GM21786 (cell line): ENCODE results near the gene RAB3D.

ENCODE experiments used
- ATAC-seq: cut with Tn5 transposase; IDR thresholded peaks from one replicate; pipeline ENCODE4 v1.9.1; 2021; ENCODE audit not compliant: unreplicated experiment

RAB3D gene

DNA sequence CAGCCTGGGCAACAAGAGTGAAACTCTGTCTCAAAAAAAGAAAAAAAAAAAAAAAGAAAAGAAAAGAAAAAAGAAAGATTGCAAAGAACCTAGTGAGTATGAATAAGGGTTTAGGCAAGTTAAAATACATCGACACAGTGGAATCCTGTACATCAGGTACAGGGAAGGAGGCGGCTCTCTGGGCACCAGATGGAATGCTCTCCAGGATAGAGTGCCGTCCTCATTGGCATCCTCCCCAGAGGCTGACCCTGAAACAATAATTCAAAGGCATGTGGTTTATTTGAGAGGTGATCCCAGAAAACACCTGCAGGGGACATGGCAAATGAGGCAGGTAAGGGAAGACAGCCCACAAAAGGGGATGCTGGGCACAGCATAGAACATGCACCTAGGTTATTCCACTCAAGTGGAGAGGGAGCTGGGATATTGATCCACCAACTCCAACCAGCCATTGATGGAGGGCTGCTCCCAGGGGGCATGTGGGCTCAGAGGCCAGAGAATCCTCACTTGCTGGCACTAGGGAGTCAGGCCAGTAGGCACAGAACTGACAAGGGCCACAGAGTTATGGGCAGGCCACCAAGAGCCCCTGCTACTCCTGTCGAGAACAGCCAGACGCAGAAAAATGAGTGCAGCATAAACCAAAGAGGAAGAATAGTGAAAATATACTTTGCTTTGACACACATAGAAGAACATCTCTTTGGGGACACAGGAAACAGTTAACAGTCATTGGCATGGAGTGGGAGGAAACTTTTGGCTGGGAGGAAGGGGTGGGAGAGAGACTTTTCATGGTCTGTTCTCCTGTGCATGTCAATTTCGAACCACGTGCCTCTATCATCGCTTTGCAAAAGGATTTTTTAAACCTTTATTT, 39.3 kb downstream of the RAB3D start:
- no peak for ATAC-seq

DNA sequence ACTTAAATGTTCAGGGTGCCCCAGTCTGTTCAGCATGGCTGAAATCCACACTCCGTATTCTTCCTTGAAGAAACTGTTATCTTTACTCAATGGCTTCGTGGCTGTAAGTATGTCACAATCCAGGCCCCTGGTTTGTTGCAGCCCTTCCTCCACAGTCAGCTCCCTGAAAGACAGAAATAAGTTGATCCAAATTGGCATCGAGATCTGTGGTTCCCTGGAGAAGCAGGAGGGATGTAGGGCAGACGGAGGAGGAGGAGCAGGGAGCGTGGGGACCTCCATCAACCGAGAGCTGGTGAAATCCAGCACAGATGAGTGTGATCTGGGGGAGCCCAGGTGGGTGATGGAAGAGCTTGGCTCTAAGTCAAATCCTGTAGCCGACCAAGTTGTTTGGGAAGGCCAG, 43.2 kb downstream of the RAB3D start:
- ATAC-seq = no peak

DNA sequence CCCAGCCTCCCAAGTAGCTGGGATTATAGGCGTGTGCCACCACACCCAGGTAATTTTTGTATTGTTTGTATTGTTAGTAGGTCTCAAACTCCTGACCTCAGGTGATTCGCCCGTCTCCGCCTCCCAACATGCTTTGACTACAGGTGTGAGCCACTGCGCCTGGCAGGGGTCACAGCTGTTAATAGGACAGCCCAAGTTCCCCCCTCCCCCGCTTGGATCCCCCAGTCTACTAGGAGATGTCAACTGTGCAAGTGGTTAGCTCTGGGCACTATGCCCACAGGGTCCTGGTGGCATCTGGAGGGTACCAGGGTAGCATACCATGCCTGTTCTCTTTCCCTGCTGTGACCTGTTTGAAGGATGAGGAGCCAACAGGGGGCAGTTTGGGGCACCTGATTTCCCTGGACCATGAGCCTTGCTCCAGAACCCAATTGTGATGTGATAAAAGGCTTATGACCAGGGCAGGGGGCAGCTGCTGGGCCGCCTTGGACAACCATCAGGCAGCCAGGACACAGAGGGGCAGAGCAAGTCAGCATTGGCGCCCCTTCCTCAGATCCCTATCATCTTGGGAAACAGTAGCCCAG, 43.7 kb downstream of the RAB3D start, which contains the start of gene TSPAN16:
TSS of gene TSPAN16 (plus strand) at position 496 of the 581 bp plus-strand sequence. CDS start 138 bp downstream, outside the sequence.
- no peak for ATAC-seq

DNA sequence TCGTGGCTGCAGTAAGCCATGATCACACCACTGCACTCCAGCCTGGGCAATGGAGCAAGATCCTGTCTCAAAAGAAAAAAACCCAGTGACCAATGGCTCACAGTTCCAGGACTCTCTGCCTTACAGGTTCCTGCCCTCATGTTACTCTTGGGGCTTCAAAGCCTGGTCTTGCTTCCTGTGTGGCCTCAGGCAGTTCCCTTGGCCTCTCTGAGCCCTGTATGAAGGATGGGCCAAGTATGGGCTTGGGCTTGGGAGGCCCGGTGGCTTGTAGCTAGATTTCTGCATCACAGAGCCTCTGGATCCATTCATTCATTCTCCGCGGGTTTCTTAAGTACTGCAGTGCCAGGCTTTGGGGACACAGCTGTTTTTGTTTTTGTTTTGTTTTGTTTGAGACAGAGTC, 44.3 kb downstream of the RAB3D start:
- ATAC-seq = no peak

DNA sequence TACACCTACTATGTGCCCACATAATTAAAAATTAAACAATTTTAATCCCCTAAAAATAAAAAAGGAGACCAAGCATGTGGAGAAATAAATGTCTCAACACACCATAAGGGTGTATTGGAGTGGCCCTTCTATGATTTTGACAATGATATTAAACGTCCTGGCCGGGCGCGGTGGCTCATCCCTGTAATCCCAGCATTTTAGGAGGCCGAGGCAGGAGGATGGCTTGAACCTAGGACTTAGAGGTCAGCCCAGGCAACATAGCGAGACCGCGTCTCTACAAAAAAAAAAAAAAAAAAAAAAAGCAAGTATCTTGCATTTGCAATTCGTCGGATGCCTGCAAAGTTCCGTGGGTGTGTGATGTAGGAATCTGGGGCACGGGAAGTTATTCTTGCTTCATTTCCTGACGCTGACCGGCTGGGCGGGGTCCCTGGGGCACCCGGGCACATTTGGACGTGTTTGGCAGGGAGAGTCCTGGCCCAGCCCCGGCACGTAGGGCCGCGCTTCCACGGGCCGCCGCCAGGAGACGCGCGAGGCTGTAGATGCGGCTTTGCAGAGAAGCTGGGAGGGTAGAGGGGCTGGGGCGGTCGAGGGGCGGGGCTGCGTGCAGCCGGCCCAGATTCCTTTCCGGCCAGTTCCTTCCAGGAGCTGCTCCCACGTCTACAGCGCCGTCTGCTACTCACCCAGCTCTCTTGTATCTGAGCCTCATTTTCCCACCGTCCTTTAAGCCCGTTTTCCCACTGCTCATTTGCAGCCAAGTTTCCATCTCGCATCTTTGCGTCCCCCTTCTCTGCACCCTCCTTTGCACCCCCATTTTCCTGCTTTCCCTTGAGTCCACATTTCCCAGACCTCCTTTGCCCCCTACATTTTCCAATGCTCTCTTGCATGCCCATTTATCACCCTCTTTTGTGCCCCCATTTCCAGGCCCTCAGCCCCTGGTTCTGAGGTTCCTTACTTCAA, 45.7 kb downstream of the RAB3D start:
- ATAC-seq = no peak

DNA sequence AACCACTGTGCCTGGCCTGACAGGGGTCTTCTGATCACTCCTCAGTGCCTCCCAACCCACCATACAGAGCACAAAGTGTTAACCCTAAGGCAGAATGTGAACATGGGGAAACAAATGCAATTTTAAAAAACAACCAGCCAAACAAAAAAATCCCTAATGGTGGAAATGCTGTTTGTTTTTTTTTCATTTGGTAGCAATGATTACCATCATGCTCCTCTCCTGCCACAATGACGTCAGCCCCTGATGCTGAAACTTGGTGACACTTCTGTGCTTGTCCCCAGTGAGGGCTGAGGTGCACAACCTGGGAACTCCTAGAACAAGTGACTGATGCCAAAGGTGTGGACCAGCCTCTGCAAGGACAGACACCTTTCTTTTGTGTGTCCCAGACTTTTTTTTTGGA, 47.5 kb downstream of the RAB3D start:
- ATAC-seq = no peak

DNA sequence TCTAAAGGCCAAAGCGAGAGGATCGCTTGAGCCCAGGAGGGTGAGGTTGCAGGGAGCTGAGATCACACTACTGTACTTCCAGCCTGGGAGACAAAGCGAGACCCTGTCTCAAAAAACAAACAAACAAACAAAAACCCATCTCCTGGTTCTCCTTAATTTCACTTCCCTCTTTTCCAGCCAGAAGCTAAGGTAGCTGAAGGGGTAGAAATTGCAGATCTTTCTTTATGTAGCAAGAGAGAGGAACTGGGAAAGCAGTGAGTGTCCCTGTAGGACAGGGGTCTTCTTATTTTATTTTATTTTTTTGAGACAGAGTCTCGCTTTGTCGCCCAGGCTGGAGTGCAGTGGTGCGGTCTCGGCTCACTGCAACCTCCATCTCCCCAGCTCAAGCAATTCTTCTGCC, 48.0 kb downstream of the RAB3D start:
- ATAC-seq = no peak

DNA sequence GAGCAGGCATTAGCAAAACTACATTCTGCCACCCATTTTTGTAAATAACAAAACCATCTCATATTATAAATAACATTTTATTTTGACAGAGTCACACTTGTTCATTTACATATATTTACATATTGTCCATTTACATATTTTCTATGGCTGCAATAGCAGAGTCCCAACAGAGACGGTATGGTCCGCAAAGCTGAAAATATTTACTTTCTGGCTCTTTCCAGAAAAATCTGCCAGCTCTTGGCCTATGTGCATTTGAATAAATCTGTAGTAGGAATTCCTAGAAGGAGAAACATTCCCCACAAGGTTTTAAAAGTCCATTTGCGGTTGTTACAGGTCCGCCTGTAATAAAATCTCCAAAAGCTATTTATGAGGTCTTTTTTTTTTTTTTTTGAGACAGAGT, 49.2 kb downstream of the RAB3D start:
- ATAC-seq = no peak

DNA sequence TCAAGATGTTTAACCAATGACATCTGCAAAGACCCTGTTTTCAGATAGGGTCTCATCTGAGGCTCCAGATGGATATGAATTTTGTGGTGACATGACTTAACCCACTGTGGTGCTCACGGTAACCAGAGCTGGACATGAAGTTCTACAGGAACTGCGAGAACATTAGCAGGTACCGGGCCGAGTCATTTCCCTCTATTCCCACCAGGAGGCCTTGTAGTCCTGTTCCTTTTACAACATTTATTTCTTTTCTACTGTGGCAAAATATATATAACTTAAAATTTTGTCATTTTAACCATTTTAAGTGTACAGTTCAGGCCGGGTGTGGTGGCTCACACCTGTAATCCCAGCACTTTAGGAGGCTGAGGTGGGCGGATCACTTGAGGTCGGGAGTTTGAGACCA, 51.1 kb downstream of the RAB3D start:
- ATAC-seq = no peak

DNA sequence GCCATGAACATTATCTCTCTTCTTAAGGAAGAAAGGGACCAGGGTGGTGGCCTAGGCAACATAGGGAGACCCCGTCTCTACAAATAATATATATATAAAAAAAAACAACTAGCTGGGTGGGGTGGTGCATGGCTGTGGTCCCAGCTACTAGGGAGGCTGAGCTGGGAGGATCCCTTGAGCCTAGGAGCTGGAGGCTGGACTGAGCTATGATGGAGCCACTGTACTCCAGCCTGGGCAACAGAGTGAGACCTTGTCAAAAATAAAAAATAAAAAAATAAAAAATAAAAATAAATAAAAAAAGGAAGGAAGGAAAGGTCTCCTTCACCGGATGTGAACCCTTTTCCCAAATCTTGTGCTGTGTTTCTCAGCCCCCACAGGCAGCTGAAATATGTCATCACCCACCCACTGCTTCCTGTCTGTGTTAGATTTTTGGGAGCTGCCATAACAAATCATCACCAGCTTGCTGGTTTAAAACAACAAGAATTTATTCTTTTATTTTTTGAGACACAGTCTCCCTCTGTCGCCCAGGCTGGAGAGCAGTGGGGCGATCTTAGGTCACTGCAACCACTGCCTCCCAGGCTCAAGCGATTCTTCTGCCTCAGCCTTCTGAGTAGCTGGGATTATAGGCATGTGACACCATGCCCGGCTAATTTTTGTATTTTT, 53.0 kb downstream of the RAB3D start:
- ATAC-seq = no peak

DNA sequence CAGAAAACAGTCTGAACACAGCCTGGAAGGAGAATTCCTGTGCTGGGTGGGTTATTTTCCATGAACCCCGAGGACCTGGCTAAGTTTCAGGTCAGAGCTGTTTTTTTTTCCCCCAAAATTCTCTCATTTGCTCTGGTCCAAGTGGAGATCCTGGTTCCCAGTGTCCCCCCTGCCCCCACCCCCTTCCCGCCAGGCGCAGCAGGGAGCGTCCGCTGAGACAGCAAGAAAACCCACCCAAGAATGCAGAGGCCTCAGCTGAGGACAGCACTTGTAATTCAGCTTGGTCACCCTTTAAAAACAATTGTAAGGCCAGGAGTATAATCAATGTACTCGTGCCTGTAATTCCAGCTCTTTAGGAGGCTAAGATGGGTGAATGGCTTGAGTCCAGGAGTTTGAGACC, 54.9 kb downstream of the RAB3D start:
- ATAC-seq = no peak

DNA sequence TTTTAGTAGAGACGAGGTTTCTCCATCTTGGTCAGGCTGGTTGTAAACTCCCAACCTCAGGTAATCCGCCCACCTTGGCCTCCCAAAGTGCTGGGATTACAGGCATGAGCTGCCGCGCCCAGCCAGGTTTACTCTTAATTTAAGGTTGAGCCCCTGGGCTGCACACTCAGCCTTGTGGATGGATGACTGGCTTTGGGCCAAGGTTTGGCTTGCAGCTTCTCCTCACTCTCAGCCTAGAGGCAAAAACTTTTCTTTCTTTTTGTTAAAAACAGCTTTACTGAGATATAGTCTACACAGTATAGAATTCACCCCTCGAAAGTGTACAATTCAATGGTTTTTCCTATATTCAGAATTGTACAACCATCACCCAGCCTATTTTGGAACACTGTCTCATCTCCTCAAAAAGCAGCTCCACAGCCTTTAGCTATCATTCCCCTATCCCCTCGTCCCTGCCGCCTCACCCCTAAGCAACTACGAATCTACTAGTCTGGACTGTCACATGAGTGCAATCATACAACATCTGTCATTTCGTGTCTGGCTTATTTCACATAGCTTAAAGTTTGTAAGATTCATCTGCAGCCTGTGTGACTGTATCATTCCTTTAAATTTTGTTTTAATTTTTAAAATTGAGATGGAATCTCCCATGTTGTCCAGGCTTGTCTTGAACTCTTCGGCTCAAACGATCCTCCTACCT, 58.0 kb downstream of the RAB3D start:
- ATAC-seq = no peak

DNA sequence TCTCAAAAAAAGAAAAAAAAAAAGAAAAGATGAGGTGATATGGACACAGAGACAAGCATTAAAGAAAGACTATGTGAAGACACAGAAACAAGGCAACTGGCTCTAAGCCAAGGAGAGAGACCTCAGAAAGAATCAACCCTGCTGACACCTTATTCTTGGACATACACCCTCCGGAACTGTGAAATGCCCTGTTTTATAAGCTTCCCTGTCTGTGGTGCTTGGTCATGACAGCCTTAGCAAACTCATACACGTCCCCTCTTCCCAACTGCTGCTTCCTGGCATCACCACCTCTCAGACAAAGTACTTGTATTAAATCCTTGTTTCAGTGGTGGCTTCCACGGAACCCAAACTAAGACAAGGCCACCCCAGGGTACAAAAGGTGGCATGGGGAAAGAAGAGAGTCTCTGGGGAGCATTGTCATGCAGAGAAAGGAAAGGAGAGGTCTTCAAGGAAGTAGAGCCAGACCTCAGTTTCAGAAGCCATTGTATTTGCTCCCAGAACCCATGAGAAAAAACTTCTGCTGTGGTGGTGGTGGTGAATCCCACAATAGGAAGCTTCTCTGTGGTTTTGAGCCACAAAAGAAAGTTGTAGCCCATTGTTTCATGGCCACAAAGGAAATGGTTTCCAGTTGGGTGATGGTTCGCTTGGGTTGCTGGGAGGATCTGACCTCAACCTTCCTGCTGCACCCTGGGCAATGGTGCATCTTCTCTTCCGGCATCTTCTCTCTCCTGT, 59.8 kb downstream of the RAB3D start:
- ATAC-seq = no peak

DNA sequence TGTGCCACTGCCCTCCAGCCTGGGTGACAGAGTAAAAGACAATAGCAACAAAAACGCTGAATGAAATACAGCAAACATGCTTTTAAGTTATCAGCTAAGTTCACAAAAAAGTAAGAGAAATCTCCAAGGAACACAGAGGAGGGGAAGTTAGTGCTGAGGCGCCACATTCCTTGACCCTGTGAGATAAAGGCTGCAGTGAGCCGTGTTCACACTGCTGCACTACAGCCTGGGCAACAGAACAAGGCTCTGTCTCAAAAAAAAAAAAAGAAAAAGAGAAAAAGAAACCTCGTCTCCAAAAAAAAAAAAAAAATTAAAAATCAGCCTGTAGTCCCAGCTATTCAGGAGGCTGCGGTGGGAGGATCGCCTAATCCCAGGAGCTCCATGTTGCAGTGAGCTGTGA, 60.8 kb downstream of the RAB3D start:
- no peak for ATAC-seq

DNA sequence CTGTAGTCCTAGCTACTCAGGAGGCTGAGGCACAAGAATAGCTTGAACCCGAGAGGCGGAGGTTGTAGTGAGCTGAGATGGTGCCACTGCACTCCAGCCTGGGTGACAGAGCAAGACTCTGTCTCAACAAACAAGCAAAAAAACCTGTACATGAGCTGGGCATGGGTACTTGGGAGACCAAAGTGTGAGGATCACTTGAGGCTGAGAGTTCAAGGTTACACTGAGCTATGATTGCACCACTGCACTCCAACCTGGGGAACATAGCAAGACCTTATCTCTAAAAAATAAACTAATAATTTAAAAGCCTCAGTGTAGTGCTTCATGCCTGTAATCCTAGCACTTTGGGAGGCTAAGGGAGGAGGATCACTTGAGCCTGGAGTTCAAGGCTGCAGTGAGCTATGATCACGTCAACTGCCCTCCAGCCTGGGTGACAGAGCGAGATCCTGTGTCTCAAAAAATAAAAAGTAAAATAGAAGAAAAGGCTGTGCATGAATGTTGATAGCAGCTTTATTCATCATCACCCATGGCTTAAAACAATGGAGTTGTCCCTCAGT, 64.8 kb downstream of the RAB3D start:
- no peak for ATAC-seq

DNA sequence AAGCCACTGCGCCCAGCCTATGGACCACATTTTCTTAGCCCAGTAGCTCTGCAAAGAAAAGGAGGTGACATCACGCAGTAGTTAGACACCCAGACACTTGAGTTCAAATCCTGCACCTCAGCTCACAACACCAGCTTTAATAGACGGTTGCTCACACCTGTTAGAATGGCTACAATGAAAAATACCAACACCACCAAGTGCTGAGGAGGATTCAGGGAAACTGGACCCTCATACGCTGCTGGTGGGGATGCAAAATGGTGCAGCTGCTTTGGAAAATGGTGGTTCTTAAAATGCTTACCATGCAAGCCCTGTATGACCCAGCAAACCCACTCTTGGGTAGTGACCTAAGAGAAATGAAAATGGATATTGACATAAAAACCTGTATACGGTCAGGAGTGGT, 65.5 kb downstream of the RAB3D start:
- no peak for ATAC-seq

DNA sequence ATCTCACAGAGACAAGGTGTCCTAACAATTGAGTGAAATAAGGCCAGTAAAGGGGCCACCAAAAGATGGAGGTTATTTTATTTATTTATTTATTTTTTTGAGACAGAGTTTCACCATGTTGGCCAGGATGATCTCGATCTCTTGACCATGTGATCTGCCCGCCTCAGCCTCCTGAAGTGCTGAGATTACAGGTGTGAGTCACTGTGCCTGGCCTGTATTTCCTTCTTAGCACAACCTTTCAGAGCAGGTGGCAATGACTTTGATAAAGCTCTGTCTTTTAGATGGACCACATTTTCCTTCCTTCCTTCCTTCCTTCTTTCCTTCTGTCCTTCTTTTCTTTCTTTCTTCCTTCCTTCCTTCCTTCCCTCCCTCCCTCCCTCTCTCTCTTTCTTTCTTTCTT, 66.2 kb downstream of the RAB3D start:
- ATAC-seq = no peak
